RPMI8226 (cell line): Measurements from ENCODE around the gene RBP5.
A peak's percentile ranks its signal among the peaks of the same experiment; 100 is the strongest.

Experiments
- DNase-seq: peaks from one replicate; pipeline ENCODE4 v3.0.0-alpha.2; 2015

RBP5 gene

DNA sequence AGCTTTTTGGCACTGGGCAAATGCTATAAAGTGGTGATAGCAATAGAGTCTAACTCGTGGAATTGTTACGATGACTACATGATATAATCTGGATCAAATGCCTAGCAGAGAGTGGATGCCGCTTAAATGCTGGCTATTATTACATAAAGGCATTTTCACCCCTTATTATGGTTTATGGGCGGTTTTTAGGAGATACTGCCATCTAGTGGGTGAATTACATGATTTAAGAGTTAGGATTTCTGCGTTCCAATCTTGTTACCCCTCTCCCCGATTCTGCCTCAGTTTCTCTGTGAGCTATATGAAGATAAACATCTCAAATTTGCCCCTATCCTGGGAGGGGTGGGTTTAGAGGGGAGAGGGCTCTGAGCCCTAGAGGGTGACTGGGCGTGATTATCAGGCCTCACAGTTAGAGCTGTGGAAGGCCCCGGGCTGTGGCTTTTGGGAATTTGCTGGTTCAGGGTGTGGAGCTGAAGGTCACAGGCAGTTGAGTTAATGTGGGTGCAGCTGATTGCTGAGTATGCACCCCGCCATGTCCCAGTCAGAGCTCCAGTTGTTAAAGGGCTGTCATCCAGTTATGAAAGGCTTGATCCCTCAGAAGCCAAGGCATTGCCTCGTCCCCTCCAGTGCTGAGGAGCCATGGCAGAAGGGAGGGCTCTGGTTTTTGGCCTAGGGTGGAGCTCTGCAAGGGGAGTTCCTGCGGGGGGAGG lies 15.9 kb upstream of the RBP5 start:
- peak; percentile 47 for DNase-seq

GRCh38 chr12:7143564-7143963 lies 14.9 kb upstream of the RBP5 start:
- no peak for DNase-seq

DNA sequence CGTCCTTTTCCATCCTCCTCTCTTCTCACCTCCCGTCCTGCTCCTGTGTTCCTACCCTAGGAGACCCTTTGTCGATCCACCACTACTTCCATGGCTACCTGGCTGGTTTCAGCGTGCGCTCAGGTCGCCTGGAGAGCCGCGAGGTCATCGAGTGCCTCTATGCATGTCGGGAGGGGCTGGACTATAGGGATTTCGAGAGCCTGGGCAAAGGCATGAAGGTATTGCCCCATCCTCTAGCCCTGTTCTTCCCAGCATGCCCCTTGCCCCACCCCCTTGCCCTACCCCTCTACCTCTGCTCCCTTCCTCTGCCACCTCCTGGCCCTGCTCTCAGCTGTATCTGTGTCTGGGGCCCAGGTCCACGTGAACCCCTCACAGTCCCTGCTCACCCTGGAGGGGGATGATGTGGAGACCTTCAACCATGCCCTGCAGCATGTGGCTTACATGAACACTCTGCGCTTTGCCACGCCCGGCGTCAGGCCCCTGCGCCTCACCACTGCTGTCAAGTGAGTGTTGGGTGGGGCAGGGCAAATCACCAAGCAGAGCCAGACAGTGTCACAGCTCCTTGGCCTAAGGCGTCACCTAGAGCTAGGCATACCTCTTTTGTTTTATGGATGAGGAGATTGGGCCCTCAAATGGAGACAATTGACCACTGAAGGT lies 14.2 kb upstream of the RBP5 start:
- no peak for DNase-seq

- peak; percentile 79 for DNase-seq
Observed at GRCh38 chr12:7142056-7142644, 13.5 kb upstream of the RBP5 start.

DNA sequence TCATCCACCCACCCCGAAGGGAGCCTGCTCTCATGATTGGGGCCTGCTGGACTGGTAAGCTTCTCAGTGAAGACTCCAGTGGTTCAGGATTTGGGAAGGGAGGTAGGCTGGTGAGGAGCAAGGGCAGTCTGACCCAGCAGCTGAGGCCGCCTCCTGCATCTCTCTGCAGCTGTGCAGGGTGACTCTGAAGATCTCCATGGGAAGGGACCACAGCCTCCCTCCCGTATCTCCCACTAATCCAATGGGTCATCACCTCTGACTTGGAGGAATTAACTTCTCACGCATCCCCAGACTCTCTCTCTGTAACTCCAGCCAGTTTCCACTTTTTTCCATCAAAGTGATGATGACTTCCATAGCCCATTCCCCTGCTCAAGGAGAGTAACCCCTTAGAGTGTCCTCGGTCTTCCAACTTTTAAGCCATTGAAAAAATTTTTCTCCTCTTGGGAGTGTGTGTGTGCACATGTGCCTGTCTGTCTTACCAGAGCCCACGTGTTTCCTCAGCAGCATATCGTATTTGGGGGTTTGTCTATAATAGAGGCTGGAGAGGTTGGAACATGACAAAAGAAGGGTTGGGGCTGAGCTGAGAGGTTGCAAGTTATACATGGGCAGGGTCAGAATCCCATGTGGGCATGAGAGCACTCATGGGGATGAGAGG lies 12.8 kb upstream of the RBP5 start:
- no peak for DNase-seq

GRCh38 chr12:7139200-7139599 lies 10.5 kb upstream of the RBP5 start:
- no peak for DNase-seq

DNA sequence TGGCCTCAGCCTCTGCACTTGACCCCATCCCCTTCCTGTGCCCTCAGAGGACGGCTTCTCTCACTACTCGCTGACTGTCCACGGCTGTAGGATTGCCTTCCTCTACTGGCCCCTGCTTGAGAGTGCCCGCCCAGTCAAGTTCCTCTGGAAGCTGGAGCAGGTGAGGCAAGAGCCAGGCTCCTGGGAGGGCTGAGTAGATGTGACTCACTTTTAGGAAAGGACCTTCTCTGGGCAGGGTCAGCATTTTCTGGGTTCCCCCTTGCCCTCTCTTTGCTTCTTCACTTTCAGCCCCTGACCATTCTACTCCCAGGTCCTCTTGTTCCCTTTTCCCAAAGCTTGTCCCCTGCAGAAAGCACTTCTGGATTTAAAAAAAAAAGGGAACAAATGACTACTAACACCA lies 9.2 kb upstream of the RBP5 start:
- DNase-seq = no peak

DNA sequence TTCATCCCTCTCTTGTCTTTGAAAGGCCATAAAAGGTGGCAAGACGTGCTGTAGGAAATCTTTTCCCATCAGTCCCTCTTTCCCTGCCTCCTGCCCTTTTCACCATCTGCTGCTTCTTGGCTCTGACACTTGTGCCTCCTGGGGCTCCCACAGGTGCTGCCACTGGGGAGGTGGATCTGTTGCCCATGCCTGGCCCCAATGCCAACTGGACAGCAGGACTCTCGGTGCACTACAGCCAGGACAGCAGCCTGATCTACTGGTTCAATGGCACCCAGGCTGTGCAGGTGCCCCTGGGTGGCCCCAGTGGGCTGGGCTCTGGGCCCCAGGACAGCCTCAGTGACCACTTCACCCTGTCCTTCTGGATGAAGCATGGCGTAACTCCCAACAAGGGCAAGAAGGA lies 8.0 kb upstream of the RBP5 start:
- DNase-seq = no peak

DNA sequence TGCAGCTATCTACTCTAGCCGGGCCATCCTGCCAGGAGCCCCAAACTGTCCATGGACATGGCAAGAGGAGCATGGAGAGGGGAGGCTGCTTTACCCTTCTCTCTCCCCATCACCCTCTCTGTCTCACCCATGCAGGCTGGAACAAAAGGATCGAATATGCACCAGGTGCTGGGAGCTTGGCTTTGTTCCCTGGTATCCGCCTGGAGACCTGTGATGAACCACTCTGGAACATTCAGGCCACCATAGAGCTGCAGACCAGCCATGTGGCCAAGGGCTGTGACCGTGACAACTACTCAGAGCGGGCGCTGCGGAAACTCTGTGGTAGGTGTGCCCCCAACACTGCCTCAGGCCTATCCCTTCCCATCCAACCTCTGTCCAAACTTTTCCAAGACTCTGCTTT lies 7.4 kb upstream of the RBP5 start:
- no peak for DNase-seq

GRCh38 chr12:7134396-7135166 lies 5.9 kb upstream of the RBP5 start:
- DNase-seq = no peak

DNA sequence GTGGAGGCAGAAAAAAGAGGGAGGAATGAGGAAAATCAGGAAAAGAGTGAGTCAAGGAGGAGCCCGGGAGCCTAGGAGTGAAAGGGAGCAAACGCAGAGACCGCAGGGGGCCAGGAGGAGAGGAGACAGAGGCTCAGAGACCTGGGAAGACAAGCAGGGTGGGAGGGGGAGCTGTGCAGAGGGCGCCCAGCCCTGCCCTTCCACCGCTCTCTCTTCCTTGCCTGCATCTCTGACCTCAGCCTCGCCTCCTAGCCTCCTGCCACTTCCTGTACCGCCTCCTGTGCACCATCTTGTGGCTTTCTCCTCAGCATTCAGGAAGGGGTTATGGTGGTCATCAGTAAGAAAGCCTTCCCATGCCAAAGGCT lies 2.8 kb upstream of the RBP5 start:
- peak; percentile 28 for DNase-seq

DNA sequence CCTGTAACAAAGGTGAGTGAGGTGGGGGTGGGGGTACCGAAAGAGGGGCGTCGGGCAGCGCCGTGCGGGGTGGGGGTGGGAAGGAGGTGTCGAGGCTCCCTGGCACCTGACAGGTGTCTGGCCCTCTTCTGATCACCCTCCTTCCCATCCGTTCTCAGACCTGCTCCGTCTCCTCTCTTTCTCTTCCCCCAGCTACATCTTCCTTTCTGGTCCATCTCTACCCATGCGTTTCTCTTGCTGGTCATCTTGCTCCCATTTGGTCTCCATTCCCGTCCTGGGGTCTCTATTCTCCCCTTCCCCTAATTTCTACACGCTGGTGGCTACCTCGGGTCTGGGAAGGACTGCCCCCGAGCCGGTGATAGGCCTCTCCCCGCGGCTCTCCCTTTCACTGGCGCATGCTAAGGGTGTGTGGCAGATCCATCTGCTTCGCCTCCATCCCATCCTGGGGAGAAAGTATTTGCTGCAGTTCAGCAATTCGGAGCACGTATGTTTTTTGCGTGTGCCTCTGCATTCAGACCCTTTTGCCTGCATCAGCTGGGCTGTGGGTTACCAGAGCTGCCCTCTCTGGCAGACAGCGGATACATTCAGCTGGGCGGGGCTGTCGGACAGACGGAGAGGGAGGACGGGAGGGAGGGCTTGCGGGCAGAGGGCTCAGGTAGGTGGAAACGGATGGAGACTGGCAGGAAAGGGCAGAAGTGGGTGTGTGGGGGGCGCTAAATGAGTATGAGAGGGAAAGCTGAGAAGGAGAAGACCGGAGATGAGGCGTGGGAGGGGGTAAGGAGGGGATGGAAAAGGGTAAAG lies 2.2 kb upstream of the RBP5 start:
- peak; percentile 84 for DNase-seq

- peak; percentile 86 for DNase-seq
Observed at GRCh38 chr12:7129872-7130691, 1.4 kb upstream of the RBP5 start, which contains the start of gene CLSTN3. Gene CLSTN3, plus strand, starts transcription at chr12:7130371. Its CDS starts 278 bp downstream, at chr12:7130649.

- DNase-seq = no peak
Observed at GRCh38 chr12:7129287-7129871, 690 bp upstream of the RBP5 start.

DNA sequence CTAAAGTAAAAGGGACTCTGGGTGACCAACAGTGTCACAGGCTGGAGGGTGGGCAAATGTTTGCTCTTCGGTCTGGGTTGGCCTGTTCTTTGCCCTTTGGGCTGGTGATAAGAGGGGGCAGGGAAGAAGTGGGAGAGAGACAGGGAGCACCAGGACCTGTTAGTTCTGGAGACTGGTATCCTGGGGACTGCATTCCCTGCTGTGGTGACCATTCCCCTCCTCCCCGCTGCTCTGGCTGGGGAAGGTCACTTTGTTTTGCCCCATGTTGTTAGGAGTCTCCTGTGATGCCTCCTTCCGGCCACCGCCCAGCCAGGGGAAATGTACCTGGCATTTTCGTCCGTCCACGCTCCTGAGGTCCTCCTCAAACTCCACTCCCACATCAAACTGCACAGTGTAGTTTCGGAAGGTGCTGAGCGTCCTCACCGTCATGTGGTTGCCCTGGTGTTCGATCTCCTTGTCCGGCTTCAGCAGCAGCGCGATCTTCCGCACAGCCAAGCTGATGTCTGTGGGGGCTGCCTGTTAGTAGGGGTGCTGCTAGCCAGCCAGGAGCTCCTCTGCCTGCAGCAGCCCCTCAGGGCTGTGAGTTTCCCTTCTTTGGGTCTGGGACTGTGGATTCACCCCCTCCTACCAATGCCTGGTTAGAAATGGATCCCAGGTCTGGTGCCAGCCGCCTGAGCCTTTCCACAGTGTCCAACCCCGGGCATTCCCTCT lies 618 bp downstream of the RBP5 start:
- DNase-seq = no peak

- no peak for DNase-seq
Observed at GRCh38 chr12:7125632-7126227, 3.0 kb downstream of the RBP5 start.

DNA sequence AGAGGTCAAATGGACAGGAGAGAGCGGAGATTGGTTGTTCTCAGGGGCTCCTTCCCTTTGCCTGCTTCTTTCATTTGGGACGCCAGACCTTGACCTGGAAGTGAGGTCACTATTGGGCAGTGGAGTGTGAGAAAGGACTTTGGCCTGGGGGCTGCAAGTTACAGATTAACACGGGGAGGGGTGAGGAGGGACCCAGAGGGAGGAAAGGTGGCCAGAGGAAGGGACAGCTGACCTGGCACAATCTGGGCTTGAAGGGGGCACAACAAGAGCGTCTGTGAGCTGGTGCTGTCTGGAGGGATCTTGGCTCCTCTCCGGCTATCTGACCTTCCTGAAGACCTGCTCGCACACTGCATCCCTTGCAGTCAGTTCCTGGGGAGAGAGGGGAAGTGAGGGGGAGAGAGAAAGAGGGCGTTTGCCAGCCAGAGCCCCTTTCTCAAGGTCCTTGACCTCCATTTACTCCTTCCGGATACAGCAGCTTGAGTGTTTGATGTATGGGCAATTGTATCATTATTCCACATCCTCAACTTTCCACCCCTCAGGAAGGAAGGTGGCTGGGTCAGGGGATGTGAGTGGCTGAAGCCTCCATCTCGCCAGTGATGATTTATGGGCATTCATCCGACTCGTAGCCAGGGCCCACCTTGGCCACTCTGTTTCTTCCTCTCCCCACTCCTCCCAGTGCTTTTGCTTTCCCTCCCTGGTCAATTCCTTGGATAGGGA lies 4.7 kb downstream of the RBP5 start:
- no peak for DNase-seq

DNA sequence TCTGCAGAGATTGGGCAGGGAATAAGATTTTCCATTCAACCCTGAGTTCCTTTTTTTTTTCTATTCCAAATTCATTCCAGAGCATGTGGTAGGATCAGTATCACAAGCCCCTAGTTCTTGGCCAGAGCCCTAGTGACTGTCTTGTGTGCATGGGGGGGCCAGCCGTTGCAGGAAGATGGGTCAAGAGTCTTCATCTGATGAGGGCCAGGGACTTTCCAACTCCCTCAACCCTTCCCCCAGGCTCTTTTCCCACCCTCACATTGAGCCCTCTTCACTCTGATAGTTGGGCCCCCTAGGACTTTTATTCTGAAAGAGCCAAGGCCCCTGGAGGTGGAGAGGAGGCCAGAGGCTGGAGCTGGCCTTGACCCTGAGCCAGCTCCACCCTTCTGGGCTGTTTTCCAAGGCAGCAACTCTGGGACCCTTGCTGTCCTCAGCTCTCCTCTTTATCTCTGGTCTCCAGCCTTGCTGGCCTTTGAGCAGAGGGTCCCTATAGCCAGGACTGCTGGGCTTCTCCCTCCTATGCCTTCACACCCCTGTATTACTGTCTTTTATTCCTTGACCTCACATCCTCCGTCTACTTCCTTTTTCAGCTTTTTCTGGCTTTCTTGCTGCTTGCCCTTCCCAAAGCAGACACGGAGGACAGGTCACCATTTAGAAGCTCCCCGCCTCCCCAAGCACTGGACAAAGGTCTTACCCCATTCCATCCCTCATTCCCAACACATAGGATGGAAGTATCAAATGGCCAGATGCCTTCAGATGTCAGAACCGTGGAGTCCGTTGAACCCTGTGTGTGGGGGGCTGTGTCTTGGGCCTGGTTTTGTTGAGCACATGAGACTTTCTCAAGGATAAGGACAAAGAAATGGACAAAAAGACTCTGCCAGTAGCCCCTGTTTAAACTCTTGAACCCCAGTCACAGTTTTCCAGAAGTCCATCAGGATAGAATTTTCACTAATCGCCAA lies 5.6 kb downstream of the RBP5 start:
- no peak for DNase-seq
